Bronchial smooth muscle cell (primary cell): ENCODE measurements around the gene GPBAR1. TPM values are rescaled to one million over a fixed set of nuclear protein-coding genes. Genes with fewer than 3 reads are reported as not detected.

Experiments
- total RNA-seq: library from RNA; depleted of rRNA; stranded (reverse); fragments of >200 nt; gene quantifications from 2 replicates; pipeline ENCODE4 v1.2.1, GENCODE V29; 2014

GPBAR1 gene
- total RNA-seq, result not detected in 2 replicates

GRCh38 chr2:218260742-218261422, at the start of gene GPBAR1:
GPBAR1 (plus strand) TSS chr2:218261015; CDS start chr2:218262725, 1,710 bp downstream.

GRCh38 chr2:218216674-218217359, 44.0 kb upstream of the GPBAR1 start, which contains the start of gene ARPC2:
ARPC2 (plus strand) TSS chr2:218217189; CDS start chr2:218217471, 282 bp downstream.

GRCh38 chr2:218269900-218270720, 9.3 kb downstream of the GPBAR1 start, which contains the start of the genes AAMP and PNKD:
AAMP (minus strand) TSS chr2:218270137; CDS start chr2:218270086, 51 bp downstream.
PNKD (plus strand) TSS chr2:218270519; CDS start chr2:218270536, 17 bp downstream.

GRCh38 chr2:218292048-218293014, 31.5 kb downstream of the GPBAR1 start, which contains the start of gene TMBIM1:
TMBIM1 (minus strand) TSS chr2:218292503; CDS start chr2:218282141, 10,362 bp downstream.

Other genes with a start within 250 kb of the GPBAR1 start
- not detected in 2 replicates for gene RUFY4, start 191.8 kb upstream of the GPBAR1 start, total RNA-seq
- gene CXCR2, start 135.0 kb upstream of the GPBAR1 start, total RNA-seq, result not detected in 2 replicates
- not detected in 2 replicates for gene CXCR1, start 94.1 kb upstream of the GPBAR1 start, total RNA-seq
- gene ARPC2, start 43.8 kb upstream of the GPBAR1 start, total RNA-seq, result 164 and 232 TPM in 2 replicates
- gene AAMP, start 9.1 kb downstream of the GPBAR1 start, total RNA-seq, result 151 and 152 TPM in 2 replicates
- gene PNKD, start 9.5 kb downstream of the GPBAR1 start, total RNA-seq, result 18.3 and 29.5 TPM in 2 replicates
- 179 and 202 TPM in 2 replicates for gene TMBIM1, start 31.5 kb downstream of the GPBAR1 start, total RNA-seq
- under 0.01 and 0.16 TPM in 2 replicates for gene CATIP, start 95.8 kb downstream of the GPBAR1 start, total RNA-seq
- gene SLC11A1, start 121.3 kb downstream of the GPBAR1 start, total RNA-seq, result 0.16 and 0.26 TPM in 2 replicates
- gene CTDSP1, start 138.9 kb downstream of the GPBAR1 start, total RNA-seq, result 45.2 and 51.8 TPM in 2 replicates
- gene VIL1, start 158.1 kb downstream of the GPBAR1 start, total RNA-seq, result not detected in 2 replicates